Measurements from ENCODE around the gene ZNF622. TPM values are rescaled to one million over a fixed set of nuclear protein-coding genes. Genes with fewer than 3 reads are reported as not detected.
"Not testable (repeated sequence)": the region's sequence is repeated elsewhere in the genome, so short reads cannot be mapped to it uniquely, and the experiment has no call there.

ZNF622 gene
- total RNA-seq, 2 donors from 2014 or later, result 25.9 to 26.7 TPM

DNA sequence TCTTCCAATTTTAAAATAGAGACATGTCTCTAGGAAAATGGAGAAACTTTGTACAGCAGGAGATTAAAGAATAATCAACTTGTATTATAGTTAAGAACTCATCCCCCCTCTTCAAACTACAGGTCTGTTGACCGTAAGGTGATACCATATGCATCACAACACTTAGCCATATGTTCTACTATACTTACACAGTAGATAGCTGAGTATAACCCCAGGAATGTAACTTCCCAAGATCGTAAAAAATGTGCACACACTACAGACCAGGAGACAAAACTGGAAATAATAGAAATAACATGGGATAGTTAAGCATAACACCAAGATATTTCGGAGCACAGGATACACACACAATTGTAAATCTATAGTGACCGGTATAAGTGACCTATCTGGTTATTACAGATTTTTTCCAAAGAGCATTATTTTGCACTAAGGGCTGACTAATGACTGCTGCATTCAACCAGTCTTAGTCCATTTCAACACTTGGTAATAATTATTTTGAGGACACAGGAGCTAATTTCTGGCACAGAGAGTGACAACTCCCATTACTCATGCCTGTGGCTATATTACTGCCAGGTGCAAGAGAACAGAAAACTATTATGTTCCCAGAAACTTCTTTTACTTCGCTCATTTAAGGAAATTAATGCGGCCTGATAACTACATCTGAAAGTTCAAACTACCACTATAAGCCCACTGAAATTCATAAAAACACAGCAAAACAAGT, 15.4 kb upstream of the ZNF622 start:
- H3K27ac ChIP-seq, result no peak overlapping the region
- intact Hi-C loops (cut with DNase I), result no loop called here
- TF ChIP-seq, protein P1, sequence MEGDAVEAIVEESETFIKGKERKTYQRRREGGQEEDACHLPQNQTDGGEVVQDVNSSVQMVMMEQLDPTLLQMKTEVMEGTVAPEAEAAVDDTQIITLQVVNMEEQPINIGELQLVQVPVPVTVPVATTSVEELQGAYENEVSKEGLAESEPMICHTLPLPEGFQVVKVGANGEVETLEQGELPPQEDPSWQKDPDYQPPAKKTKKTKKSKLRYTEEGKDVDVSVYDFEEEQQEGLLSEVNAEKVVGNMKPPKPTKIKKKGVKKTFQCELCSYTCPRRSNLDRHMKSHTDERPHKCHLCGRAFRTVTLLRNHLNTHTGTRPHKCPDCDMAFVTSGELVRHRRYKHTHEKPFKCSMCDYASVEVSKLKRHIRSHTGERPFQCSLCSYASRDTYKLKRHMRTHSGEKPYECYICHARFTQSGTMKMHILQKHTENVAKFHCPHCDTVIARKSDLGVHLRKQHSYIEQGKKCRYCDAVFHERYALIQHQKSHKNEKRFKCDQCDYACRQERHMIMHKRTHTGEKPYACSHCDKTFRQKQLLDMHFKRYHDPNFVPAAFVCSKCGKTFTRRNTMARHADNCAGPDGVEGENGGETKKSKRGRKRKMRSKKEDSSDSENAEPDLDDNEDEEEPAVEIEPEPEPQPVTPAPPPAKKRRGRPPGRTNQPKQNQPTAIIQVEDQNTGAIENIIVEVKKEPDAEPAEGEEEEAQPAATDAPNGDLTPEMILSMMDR (IDR thresholded peaks at IDR 0.05), result no peak
- no peak for TF ChIP-seq POLR2AphosphoS5 (IDR thresholded peaks at IDR 0.05)
- no peak for TF ChIP-seq POLR2A (IDR thresholded peaks at IDR 0.05)

DNA sequence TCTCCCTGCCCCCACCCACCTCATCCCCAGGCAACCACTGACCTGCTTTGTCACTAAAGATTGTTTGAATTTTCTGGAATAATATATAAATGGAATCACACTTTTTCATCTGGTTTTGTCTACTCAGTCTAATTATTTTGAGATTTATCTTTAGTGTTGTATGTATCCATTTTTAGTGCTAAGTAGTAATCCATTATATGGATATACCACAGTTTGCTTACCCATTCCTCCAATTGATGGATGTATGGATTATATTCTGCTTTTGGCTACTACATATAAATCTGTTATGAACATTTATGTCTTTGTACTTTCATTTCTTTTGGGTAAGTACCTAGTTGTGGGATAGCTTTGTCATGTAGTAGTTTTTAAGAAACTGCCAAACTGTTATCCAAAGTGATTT, 14.5 kb upstream of the ZNF622 start:
- no peak for TF ChIP-seq POLR2A (IDR thresholded peaks at IDR 0.05)
- TF ChIP-seq POLR2AphosphoS5 (IDR thresholded peaks at IDR 0.05), result no peak
- TF ChIP-seq, protein P1 (IDR thresholded peaks at IDR 0.05), result no peak
- no peak overlapping the region for H3K4me3 ChIP-seq
- H3K27me3 ChIP-seq (replicated peaks; ENCODE audit: insufficient read depth), result no peaks in the 10 kb centered on the region
- intact Hi-C loops (cut with DNase I), result no loop called here
- DNase-seq (ENCODE audit: low spot score), result no peak
- no peaks in the 10 kb centered on the region for H3K36me3 ChIP-seq
- H3K9me3 ChIP-seq, result no peaks in the 10 kb centered on the region
- no peak overlapping the region for H3K27ac ChIP-seq
- no peaks in the 10 kb centered on the region for H3K4me1 ChIP-seq (replicated peaks)

More for the DNA sequence above, 15.4 kb upstream of the ZNF622 start:
- Histone ChIP-seq H3K27me3 (replicated peaks; ENCODE audit: insufficient read depth) (no peaks in the 10 kb centered on the region), H3K36me3 (no peaks in the 10 kb centered on the region), H3K9me3 (no peaks in the 10 kb centered on the region), H3K4me1 (replicated peaks) (no peaks in the 10 kb centered on the region), H3K4me3 (no peak overlapping the region)
- no peak for DNase-seq (ENCODE audit: low spot score)
- 83% methylated on average over 6 of the region's 6 CpGs for WGBS

DNA sequence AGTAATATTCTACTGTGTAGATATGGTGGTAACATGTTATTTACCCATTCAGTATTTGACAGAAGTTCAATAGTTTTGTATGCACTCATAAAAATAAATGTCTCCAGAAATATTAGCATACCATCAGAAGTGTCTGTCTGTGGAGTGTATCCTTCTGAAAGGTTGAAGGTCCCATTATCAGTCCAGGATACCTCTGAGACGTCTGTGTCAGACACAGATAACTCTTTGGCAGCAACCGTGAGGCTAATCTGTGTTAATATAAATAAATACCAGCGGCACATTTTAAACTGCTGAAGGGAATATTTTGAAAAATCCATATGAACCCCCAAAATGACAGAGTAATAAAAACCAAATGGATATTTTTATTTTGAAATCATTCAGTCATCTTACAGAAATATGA, 11.9 kb upstream of the ZNF622 start:
- intact Hi-C loops (cut with DNase I), result no loop called here
- no peak overlapping the region for H3K27ac ChIP-seq
- TF ChIP-seq POLR2A (IDR thresholded peaks at IDR 0.05), result no peak
- TF ChIP-seq, protein P1 (IDR thresholded peaks at IDR 0.05), result no peak
- no peak for TF ChIP-seq POLR2AphosphoS5 (IDR thresholded peaks at IDR 0.05)
- no peak overlapping the region for H3K4me3 ChIP-seq
- 66% methylated on average over 3 of the region's 3 CpGs for WGBS
- no peaks in the 10 kb centered on the region for H3K36me3 ChIP-seq
- no peak for DNase-seq (ENCODE audit: low spot score)
- H3K4me1 ChIP-seq (replicated peaks), result no peaks in the 10 kb centered on the region
- H3K9me3 ChIP-seq, result no peaks in the 10 kb centered on the region
- no peaks in the 10 kb centered on the region for H3K27me3 ChIP-seq (replicated peaks; ENCODE audit: insufficient read depth)

DNA sequence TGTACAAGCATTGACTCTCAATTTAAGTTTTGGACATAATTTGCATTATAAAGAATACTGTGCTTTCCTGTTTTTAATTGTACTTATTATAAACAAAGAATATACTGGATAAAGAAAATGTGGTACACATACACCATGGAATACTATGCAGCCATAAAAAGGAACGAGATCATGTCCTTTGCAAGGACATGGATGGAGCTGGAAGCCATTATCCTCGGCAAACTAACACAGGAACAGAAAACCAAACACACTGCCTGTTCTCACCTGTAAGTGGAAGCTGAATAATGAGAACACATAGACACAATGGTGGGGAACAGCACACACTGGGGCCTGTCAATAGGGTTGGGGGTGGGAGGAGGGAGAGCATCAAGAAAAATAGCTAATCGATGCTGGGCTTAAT, 10.8 kb upstream of the ZNF622 start:
- intact Hi-C loops (cut with DNase I); H3K36me3 ChIP-seq; H3K9me3 ChIP-seq; H3K4me1 ChIP-seq (replicated peaks); H3K27ac ChIP-seq; DNase-seq (ENCODE audit: low spot score); H3K27me3 ChIP-seq (replicated peaks; ENCODE audit: insufficient read depth); H3K4me3 ChIP-seq: not testable (repeated sequence)
- 90% methylated on average over 3 of the region's 3 CpGs for WGBS

DNA sequence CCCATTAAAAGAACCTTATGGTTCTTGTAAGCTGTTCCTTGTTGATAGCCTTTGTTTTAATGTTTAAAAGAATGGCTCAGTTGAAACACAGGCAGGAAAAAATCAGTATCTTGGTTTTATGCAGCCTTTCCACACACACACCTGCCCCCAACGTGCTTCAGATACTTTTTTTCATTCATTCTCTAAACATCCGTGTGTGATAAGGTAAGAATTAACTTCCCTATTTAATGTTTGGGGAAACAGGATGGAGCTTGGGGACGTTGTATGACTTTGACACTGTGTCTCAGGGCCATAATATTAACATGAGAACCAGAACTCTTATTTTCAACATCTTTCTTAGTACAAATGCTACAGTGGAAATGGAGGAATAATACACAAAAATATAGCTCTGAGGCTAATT, 5.8 kb upstream of the ZNF622 start:
- WGBS, result 59% methylated on average over 3 of the region's 3 CpGs
- no peaks in the 10 kb centered on the region for H3K36me3 ChIP-seq
- no peaks in the 10 kb centered on the region for H3K27me3 ChIP-seq (replicated peaks; ENCODE audit: insufficient read depth)
- peaks cover 5% of the 10 kb centered on the region for H3K4me1 ChIP-seq (replicated peaks)
- H3K9me3 ChIP-seq, result no peaks in the 10 kb centered on the region
- intact Hi-C loops (cut with DNase I), result no loop called here
- H3K27ac ChIP-seq, result no peak overlapping the region
- TF ChIP-seq, protein P1 (IDR thresholded peaks at IDR 0.05), result no peak
- TF ChIP-seq POLR2AphosphoS5 (IDR thresholded peaks at IDR 0.05), result no peak
- TF ChIP-seq POLR2A (IDR thresholded peaks at IDR 0.05), result no peak
- no peak overlapping the region for H3K4me3 ChIP-seq
- no peak for DNase-seq (ENCODE audit: low spot score)
